Epidermal melanocyte (primary cell): ENCODE data around the gene ZNF486.
"Not testable (repeated sequence)": the region's sequence is repeated elsewhere in the genome, so short reads cannot be mapped to it uniquely, and the experiment has no call there.

Source experiments
- DNase-seq: peaks from one replicate; pipeline ENCODE4 v3.0.0; 2011; ENCODE audit warnings: low spot score; ENCODE audit not compliant: insufficient read length

Gene ZNF486

DNA sequence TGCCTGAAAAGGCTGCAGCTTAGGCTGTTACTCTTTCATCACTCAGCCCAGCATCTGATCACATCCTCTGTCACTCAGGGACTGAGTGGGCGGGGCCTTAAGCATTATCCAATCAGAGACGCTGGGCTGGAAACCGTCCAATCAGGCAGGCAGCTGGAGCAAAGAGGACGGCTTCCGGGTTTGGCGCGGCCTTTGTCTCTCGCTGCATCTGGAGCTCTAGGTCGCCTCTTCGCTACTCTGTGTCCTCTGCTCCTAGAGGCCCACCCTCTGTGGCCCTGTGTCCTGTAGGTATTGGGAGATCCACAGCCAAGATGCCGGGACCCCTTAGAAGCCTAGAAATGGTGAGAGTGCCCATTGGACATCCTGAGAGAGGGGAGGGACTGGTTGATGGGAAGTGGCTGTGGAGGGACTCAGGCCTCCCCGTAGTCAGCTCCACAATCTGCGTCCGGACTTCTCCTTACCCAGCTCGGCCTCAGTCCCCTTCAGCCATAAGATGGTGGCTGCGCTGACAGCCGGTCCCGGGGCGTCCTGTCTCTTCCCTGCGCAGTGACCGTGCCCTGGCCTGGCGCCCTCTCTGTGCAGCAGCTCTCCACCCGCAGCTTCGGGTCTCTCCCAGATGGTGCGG, at the start of gene ZNF486:
ZNF486 (plus strand) TSS at position 195 of the 625 bp plus-strand sequence; CDS start at position 312, 117 bp downstream.
- DNase-seq = peak; percentile 88

DNA sequence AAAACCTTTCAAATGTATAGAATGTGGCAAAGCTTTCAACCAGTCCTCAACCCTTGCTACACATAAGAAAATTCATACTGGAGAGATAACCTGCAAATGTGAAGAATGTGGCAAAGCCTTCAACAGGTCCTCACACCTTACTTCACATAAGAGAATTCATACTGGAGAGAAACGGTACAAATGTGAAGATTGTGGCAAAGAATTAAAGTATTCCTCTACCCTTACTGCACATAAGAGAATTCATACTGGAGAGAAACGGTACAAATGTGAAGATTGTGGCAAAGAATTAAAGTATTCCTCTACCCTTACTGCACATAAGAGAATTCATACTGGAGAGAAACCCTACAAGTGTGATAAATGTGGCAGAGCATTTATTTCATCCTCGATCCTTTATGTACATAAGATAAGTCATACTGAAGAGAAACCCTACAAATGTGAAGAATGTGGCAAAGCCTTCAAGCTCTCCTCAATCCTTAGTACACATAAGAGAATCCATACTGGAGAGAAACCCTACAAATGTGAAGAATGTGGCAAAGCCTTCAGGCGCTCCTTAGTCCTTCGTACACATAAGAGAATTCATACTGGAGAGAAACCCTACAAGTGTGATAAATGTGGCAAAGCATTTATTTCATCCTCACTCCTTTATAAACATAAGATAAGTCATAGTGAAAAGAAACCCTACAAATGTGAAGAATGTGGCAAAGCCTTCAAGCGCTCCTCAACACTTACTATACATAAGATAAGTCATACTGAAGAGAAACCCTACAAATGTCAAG, 48.8 kb upstream of the ZNF486 start:
- not testable (repeated sequence) for DNase-seq

DNA sequence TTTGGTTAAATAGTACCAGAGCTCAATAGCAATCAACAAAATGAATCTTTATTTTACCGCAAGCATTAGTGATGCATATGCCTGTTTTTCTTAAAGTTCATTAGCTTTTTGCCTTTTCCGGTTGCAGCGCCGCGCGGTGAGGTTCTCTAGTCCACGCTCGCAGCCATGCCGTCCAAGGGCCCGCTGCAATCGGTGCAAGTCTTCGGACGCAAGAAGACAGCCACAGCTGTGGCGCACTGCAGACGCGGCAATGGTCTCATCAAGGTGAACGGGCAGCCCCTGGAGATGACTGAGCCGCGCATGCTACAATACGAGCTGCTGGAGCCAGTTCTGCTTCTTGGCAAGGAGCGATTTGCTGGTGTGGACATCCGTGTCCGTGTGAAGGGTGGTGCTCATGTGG, 42.1 kb upstream of the ZNF486 start:
- DNase-seq = no peak

DNA sequence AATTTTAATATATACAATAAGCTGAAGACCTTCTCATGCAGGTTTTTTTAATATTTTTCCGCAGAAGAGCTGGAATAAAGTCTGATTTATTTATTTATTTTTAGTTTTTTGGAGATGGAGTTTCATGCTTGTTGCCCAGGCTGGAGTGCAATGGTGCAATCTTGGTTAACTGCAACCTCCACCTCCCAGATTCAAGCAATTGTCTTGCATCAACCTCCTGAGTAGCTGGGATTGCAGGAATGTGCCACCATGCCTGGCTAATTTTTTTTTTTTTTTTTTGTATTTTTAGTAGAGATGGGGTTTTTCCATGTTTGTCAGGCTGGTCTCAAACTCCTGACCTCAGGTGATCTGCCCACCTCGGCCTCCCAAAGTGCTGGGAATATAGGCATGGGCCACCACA, 34.1 kb upstream of the ZNF486 start:
- not testable (repeated sequence) for DNase-seq

DNA sequence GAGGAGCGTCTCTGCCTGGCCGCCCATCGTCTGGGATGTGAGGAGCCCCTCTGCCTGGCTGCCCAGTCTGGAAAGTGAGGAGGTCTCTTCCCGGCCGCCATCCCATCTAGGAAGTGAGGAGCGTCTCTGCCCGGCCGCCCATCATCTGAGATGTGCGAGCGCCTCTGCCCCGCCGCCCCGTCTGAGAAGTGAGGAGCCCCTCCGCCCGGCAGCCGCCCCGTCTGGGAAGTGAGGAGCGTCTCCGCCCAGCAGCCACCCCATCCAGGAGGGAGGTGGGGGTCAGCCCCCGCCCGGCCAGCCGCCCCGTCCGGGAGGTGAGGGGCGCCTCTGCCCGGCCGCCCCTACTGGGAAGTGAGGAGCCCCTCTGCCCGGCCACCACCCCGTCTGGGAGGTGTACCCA, 29.3 kb upstream of the ZNF486 start:
- DNase-seq = not testable (repeated sequence)

DNA sequence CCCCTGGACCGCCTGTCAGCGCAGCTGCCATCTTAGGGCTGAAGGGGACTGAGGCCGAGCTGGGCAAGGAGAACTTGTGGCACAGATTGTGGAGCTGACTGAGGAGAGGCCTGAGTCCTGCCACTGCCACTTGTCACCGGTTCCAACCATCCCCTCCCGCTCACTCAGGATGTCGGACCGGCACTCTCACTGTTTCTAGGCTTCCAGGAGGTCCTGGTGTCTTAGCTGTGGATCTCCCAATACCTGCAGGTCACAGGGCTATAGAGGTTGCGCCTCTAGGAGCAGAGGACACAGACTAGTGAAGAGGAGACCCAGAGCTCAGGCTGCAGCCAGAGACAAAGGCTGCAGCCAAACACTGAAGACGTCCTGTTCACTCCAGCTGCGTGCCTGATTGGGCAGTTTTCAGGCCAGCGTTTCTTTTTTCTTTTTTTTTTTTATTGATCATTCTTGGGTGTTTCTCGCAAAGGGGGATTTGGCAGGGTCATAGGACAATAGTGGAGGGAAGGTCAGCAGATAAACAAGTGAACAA, 15.3 kb upstream of the ZNF486 start:
- DNase-seq = no peak

DNA sequence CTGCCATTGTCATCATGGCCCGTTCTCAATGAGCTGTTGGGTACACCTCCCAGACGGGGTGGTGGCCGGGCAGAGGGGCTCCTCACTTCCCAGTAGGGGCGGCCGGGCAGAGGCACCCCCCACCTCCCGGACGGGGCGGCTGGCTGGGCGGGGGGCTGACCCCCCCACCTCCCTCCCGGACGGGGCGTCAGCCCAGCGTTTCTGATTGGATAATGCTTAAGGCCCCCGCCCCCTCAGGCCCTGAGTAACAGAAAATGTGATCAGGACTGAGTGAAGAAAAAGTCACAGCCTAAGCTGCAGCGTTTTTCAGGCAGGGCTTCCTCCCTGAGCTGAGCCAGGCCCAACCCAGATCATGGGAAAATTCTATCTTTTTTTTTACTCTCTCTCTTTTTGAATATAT, 14.5 kb upstream of the ZNF486 start:
- not testable (repeated sequence) for DNase-seq

DNA sequence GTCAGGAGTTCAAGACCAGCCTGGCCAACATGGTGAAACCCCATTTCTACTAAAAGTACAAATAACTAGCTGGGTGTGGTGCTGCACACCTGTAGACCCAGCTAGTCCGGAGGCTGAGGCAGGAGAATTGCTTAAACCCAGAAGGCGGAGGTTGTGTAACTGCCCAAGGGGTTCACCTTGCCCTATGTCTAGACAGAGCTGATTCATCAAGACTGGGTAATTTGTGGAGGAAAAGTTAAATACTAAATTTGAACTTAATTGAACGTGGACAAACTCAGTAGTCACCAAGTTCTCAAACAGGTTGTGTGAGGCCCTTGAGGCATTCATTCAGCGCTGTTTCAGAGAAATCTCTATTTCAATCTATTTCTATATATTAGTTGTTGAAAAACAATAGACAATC, 13.7 kb upstream of the ZNF486 start:
- no peak for DNase-seq

DNA sequence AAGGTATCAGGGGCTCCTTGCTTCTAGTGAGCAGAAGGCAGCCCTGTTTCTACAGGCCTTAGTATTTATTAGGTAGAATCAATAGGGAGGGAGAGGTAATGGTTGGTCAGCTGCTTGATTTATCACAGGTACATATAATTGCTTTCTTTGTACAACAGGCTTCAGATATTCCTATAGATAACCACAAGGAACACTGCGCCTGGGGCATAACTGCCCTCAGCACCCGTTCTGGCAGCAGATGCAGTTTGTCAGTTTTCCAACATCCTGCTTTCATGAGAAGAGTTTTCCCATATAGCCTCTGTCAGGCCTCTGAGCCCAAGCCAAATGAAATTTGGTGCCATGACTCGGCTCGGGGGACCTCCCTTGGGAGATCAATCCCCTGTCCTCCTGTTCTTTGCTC, 12.4 kb upstream of the ZNF486 start:
- DNase-seq = no peak

DNA sequence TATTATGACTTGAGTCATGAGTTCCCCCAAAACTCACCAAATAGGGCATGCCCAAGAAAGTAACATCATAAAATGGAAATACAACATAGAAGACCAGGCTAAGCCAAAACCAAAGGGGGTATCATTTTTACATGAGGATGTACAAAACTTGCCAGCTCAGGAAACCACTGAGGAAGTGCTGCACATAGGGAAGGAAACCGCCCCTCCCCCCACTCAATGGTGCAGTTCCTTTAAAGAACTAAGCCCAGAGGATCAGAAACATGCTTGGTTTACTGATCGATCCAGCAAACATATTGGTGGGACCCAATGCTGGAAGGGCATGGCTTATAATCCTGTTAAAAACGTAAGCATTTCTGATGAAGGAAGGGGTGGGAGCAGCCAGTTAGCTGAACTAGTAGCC, 4.2 kb upstream of the ZNF486 start:
- DNase-seq = no peak

DNA sequence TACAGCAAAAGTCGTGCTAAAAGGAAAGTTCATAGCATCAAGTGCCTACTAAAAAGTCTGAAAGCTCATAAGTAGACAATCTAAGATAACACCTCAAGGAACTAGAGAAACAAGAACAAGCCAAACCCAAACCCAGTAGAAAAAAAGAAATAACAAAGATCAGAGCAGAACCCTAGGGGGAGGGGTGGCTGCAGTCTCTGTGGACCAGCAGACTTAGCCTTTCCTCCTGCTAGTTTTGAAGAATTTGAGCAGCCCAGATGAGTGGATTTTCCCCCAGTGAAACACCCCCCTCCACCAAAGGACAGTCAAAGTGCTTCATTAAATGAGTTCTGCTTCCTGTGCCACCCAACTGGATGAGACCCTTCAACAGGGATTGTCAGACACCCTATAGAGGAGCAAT, 2.6 kb upstream of the ZNF486 start:
- no peak for DNase-seq

DNA sequence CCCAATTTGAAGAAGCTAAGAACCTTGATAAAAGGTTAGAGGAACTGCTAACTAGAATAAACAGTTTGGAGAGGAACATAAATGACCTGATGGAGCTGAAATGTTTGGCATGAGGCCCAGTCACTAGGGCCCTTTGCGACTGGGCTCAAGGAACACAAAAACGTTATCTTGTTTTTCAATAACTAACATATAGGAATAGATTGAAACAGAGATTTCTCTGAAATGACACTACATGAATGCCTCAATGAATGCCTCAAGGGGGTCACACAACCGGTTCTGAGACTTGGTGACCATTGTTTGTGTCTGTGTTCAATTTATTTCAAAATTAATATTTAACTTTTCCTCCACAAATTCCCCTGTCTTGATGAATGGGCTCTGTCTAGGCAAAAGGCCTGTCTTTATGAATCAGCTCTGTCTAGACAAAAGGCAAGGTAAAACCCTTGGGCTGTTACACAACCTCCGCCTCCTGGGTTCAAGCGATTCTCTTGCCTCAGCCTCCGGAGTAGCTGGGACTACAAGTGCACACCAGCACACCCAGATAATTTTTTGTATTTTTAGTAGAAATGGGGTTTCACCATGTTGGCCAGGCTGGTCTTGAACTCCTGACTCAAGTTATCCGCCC, 932 bp upstream of the ZNF486 start:
- DNase-seq = no peak

DNA sequence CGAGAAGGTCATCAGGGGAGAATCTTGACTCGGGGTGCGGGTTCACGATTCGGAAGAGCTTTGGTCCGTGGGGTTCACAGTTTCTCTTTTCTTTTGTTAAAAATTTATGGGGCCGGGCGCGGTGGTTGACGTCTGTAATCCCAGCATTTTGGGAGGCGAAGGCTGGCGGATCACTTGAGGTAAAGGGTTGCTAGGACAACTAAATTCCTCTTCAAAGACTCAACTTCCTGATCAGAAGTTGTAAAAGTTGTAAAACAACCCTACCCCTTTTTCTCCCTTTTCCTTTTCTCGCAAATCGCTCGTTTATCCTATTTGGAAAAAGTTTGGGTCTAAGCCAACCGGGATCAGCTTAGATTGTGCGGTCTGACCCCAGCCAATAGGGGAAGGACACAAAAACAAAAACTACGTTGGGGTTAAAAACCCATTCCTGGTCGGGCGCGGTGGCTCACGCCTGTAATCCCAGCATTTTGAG, 673 bp downstream of the ZNF486 start:
- DNase-seq = no peak

DNA sequence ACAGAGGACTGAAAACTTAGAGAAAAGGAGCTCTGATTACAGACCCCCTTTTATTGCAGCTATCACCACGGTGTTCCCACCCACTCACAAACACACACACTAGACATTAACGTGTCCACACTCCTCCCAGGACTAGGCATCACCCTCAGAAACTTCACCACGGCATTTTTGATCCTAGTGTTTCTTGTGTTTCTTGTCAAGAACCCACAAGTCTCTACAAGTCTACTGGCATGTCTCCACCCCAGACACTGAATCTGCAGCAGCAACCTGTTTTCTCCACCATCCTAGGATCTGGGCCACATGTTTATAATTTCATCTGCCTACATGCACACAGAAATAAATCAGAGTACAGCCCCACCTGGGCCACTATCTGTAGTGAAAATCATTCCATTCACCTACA, 4.3 kb downstream of the ZNF486 start:
- no peak for DNase-seq

DNA sequence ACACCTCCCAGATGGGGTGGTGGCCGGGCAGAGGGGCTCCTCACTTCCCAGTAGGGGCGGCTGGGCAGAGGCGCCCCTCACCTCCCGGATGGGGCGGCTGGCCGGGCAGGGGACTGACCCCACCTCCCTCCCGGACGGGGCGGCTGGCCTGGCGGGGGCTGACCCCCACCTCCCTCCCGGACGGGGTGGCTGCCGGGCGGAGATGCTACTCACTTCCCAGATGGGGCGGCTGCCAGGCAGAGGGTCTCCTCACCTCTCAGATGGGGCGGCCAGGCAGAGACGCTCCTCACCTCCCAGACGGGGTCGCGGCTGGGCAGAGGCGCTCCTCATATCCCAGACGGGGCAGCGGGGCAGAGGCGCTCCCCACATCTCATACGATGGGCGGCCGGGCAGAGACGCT, 8.8 kb downstream of the ZNF486 start:
- not testable (repeated sequence) for DNase-seq

DNA sequence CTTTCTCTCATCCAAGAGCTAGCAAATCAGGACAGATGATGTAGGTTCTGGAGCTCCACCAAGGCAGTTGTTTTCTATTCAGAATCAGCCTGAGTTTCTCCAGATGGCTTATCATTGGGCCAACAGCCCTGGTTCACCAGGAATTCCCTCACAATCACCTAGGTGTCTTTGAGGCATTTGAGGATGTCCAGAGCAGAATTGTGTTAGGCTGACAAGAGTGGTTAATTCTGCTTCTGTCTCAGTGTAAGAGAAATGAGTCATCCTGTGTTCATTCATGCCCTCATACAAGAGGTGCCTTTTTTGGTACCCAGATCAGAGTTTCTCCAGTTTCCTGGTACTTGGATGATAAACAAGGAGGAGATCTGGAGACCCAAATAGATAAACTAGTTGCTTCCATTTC, 12.9 kb downstream of the ZNF486 start:
- not testable (repeated sequence) for DNase-seq

DNA sequence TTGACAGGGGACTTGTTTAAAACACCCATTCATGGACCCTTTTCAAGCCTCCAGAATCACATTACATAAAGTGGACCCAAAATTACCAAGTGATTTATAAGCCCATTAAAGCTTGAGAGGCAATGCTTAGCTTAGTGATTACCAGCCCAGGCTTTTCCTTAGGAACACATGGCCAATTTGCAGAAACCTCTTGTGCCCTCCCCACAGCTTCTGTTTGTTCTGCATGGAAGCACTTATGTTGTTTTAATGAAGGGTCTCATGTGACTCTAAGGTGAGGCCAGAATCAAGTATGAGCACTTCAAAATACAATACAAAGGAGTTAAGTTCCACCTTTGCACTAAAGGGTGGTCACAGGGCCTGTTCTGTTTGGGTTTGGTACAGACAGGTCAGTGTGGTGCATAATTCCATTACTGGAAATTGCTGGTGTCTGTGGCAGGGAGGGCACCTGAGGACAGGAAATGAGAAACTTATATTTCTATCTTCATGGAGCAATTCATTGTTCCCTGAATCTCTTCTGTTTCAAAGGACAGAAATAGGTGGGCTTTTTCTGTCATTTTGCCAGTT, 15.3 kb downstream of the ZNF486 start:
- no peak for DNase-seq

DNA sequence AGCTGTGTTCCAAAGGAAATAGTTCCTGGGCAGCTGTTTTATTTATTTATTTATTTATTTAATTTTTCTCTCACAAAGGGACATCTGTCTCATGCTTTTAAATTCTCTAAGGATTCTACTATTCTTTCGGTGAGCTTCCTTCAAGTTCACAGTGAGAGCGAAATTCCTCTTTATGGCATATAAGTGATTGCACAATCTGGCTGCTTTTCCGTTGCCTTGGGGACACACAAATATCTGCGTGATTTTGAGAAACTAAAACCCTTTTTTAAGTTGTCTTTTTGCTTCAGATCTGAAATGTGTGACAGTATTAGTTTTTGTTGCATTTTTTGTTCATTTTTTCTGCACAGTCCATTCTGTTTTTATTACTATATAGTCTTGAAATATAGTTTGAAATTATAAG, 19.2 kb downstream of the ZNF486 start:
- no peak for DNase-seq

DNA sequence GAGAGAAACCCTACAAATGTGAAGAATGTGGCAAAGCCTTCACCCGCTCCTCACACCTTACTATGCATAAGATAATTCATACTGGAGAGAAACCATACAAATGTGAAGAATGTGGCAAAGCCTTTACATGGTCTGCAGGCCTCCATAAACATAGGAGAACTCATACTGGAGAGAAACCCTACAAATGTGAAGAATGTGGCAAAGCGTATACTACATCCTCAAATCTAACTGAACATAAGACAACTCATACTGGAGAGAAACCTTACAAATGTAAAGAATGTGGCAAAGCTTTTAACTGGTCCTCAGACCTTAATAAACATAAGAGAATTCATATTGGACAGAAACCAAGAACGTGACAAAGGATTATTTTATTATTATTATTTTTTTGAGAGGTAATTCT, 30.7 kb downstream of the ZNF486 start:
- DNase-seq = no peak

DNA sequence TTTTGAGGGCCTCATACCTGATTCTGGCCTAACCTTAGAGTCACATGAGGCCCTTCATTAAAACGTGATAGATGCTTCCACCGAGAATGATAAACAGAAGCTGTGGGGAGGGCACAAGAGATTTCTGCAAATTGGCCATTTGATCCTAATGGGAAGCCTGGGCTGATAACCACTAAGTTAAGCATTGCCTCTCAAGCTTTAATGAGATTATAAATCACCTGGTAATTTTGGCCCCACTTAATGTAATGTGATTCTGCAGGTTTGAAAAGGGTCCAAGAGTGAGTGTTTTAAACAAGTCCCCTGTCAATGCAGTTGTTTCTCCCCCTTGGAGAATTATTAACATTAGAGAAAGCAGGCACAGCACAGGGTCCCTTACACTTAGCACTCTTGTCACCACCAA, 42.0 kb downstream of the ZNF486 start:
- no peak for DNase-seq

DNA sequence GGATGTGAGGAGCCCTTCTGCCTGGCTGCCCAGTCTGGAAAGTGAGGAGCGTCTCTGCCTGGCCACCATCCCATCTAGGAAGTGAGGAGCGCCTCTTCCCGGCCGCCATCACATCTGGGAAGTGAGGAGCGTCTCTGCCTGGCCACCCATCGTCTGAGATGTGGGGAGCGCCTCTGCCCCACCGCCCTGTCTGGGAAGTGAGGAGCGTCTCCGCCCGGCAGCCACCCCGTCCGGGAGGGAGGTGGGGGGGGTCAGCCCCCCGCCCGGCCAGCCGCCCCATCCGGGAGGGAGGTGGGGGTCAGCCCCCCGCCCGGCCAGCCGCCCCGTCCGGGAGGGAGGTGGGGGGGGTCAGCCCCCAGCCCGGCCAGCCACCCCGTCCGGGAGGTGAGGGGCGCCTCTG, 47.4 kb downstream of the ZNF486 start:
- not testable (repeated sequence) for DNase-seq

DNA sequence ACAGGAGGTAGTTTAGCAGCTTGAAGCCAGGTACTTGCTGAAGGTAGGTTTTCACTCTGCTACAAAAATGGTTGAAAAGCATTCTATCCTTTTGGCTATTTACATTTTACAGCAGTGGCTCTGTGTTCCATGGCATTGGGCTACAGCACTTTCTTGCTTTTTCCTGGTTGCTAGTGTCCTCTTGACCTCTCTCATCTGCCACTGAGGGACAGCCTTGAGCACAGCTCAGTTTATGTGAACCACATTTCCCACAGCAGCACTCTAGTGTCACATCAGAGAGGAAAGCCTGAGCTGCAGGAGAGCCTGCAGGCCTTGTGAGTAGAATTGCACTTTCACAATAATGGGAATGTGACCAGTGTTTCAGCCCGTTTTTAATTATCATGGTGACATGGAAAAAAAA, 54.6 kb downstream of the ZNF486 start:
- DNase-seq = not testable (repeated sequence)
